Activated CD4-positive, alpha-beta memory T cell treated with anti-CD3 and anti-CD28 coated beads, Interleukin-2, amount 10 ng/mL, durations not matched to agents 7 days and 5 days (primary cell): Measurements from ENCODE around the gene VTI1A. TPM values are rescaled to one million over a fixed set of nuclear protein-coding genes. Genes with fewer than 3 reads are reported as not detected.

ENCODE experiments used
- CTCF ChIA-PET: fragments of 350-600 bp; sonication (Branson Sonifier 250); formaldehyde crosslinking; loops from one replicate; lab custom pipeline; 2021; ENCODE audit warnings: antibody characterized with exemption, inconsistent platforms; lab: Charles Lee
- POLR2A ChIA-PET: fragments of 350-600 bp; sonication (Branson Sonifier 250); formaldehyde crosslinking; loops from one replicate; lab custom pipeline; 2021; ENCODE audit warnings: antibody characterized with exemption; lab: Charles Lee
- DNase-seq: peaks from one replicate; pipeline ENCODE4 v3.0.0-alpha.2; 2020
- H3K27ac Mint-ChIP-seq: one replicate; pipeline ENCODE4 v1.8.0; 2021; ENCODE audit warnings: mild to moderate bottlenecking, mixed read lengths
- H3K27me3 Mint-ChIP-seq: one replicate; pipeline ENCODE4 v1.8.0; 2021; ENCODE audit warnings: mixed read lengths
- H3K36me3 Mint-ChIP-seq: one replicate; pipeline ENCODE4 v1.8.0; 2021; ENCODE audit warnings: low read depth, mixed read lengths
- H3K4me1 Mint-ChIP-seq: one replicate; pipeline ENCODE4 v1.8.0; 2021; ENCODE audit warnings: mixed read lengths
- H3K4me3 Mint-ChIP-seq: one replicate; pipeline ENCODE4 v1.8.0; 2021; ENCODE audit warnings: mild to moderate bottlenecking, mixed read lengths
- H3K9me3 Mint-ChIP-seq: one replicate; pipeline ENCODE4 v1.8.0; 2021; ENCODE audit warnings: mixed read lengths
- total RNA-seq, 2 experiments: library from RNA; stranded (reverse); gene quantifications; one replicate each; pipeline ENCODE4 v1.2.3, GENCODE V29; 2021

VTI1A gene
- total RNA-seq, 2 experiments from 2014 or later: 32.9 to 37.3 TPM

DNA sequence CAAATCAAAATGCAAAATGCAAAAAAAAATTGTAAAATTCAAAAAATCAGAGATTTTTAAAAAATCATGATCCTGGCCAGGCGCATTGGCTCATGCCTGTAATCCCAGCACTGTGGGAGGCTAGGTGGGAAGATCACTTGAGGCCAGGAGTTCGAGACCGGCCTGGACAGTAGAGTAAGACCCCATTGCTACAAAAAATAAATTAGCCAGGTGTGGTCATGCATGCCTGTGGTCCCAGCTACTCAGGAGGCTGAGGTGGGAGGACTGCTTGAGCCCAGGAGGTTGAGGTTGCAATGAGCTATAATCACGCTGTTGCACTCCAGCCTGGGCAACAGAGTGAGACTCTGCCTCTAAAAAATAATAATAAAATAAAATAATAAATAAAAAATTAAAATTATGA, 347.2 kb downstream of the VTI1A start:
- H3K27me3 Mint-ChIP-seq: no peaks in the 10 kb centered on the region
- DNase-seq: no peak
- H3K9me3 Mint-ChIP-seq: peaks cover 3% of the 10 kb centered on the region
- CTCF ChIA-PET: no interaction called here
- H3K4me3 Mint-ChIP-seq: no peak overlapping the region
- POLR2A ChIA-PET: no interaction called here
- H3K36me3 Mint-ChIP-seq: no peaks in the 10 kb centered on the region
- H3K4me1 Mint-ChIP-seq: no peaks in the 10 kb centered on the region
- H3K27ac Mint-ChIP-seq: no peak overlapping the region

DNA sequence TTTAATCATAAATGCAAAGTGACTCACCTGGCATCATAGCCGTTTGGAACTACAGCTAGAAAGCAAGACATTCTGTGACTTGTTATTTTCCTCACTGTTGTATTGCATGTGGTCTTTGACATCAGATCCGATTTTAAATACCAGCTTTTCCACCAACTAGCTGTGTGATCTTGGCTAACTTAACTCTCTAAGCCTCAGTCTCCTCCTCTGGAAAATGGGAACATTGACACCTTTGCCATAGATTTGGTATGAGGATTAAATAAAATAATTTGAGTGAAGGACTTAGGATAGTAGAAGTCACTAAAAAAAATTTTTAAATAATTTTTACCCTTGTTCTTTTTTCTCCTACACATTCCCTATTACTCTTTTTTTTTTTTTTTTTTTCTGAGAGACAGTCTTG, 348.1 kb downstream of the VTI1A start:
- CTCF ChIA-PET: no interaction called here
- no peaks in the 10 kb centered on the region for H3K36me3 Mint-ChIP-seq

DNA sequence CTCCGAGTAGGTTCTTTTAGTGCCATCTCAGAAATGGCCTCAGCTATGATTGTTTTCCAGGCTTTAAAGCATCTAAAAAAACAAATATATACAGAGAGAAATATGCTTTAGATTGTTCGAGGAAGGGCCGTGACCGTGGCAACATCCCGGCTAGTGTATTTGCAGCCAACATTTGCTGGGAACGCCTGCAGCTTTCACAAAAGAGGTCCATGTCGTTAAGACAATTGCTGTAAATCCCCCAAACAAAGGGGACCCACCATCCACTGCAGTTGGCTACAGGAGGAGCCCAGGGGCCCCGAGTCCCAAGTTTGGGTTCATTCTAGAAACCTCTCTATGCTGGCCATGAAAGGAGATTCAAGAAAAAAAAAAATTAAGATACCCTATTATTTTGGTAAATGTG, 350.2 kb downstream of the VTI1A start:
- H3K4me3 Mint-ChIP-seq: no peak overlapping the region
- CTCF ChIA-PET: no interaction called here
- no peaks in the 10 kb centered on the region for H3K4me1 Mint-ChIP-seq
- no peaks in the 10 kb centered on the region for H3K9me3 Mint-ChIP-seq
- H3K36me3 Mint-ChIP-seq: no peaks in the 10 kb centered on the region
- no peaks in the 10 kb centered on the region for H3K27me3 Mint-ChIP-seq
- no peak for DNase-seq
- POLR2A ChIA-PET: no interaction called here
- H3K27ac Mint-ChIP-seq: no peak overlapping the region

More for the DNA sequence above, 348.1 kb downstream of the VTI1A start:
- H3K27me3 Mint-ChIP-seq: no peaks in the 10 kb centered on the region
- POLR2A ChIA-PET: no interaction called here
- no peak overlapping the region for H3K27ac Mint-ChIP-seq
- DNase-seq: no peak
- no peaks in the 10 kb centered on the region for H3K9me3 Mint-ChIP-seq
- H3K4me3 Mint-ChIP-seq: no peak overlapping the region
- H3K4me1 Mint-ChIP-seq: no peaks in the 10 kb centered on the region

DNA sequence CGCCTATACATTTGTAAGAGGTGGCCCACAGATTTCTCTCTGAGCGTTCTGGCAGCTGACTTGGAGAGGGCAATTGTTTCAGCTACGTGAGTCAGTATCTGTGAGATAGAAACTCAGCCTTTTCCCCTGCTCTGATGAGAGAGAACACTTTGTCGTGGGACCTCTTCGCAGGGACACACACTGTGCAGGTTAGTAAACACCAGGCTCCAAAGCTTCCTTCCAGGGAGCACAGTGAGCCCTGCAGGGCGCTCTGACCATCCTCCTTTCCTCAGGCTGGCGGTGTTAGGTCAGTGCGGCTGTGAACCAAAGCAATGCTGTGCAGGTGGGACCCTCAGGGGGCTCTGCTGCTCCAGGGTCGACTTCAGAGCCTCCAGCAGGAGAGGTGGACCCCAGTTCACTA, 350.8 kb downstream of the VTI1A start:
- H3K36me3 Mint-ChIP-seq: no peaks in the 10 kb centered on the region
- no peaks in the 10 kb centered on the region for H3K27me3 Mint-ChIP-seq
- ChIA-PET CTCF (no interaction called here), POLR2A (no interaction called here)
- H3K4me1 Mint-ChIP-seq: no peaks in the 10 kb centered on the region
- DNase-seq: no peak
- no peak overlapping the region for H3K4me3 Mint-ChIP-seq
- no peaks in the 10 kb centered on the region for H3K9me3 Mint-ChIP-seq
- H3K27ac Mint-ChIP-seq: no peak overlapping the region

DNA sequence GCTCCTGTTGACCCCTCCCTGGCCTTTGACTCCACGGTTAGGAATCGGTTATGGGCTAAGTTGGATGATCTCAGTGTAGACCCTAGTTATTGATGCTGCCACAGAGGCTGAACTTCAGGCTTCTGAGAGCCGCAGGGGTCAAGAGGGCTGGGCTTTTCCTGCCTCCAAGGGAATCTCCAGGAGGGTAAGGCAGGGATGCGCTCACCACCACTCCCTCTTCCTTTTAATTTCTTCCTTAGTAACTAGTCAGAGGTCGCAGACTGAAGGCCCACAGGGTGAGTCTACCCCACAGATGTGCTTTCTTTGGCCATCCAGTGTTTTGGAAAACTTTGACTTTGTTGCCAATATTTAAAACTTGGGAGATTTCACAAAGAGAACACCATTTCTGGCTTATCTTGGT, 352.0 kb downstream of the VTI1A start:
- Mint-ChIP-seq H3K27ac (no peak overlapping the region), H3K4me1 (no peaks in the 10 kb centered on the region), H3K4me3 (no peak overlapping the region), H3K36me3 (no peaks in the 10 kb centered on the region), H3K27me3 (no peaks in the 10 kb centered on the region), H3K9me3 (no peaks in the 10 kb centered on the region)
- no peak for DNase-seq
- ChIA-PET CTCF (no interaction called here), POLR2A (no interaction called here)

DNA sequence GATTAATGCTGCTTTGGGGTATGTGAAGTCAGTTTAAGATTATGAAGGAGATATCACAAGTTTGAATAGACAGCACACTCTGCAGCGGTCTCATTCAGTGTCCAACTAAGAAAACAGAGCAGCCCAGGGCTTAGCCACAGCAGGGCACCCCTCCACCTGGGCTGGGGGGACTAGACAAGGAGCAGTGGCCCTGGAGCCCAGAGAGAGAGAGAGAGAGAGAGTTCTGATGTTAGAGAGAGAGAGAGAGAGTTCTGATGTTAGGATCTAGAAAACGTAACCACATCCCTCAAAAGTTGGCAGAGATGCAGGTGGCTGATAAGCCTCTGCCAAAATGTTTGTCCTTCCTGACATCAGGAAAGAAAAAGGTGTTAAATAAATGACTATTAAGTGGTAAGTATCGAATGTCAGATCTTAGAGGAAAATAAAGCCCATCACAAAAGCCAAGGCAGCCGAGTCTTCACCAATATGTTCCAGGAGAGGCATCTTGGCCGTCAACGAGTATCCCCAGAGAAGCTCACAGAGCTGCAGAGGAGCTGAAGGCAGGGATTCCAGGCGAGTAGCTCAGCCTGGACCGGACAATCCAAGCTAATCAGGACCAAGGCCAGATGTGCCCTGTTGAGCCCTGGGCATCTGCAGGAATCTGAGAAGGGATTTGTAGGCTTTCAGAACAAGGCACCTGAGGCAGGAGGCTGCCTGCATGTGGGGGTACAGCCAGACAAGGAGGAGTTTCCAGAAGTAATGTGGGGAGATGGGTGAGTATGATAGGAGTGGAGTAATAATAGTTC, 352.9 kb downstream of the VTI1A start:
- ChIA-PET POLR2A (no interaction called here), CTCF (no interaction called here)
- Mint-ChIP-seq H3K4me3 (no peak overlapping the region), H3K27me3 (no peaks in the 10 kb centered on the region), H3K9me3 (no peaks in the 10 kb centered on the region), H3K36me3 (no peaks in the 10 kb centered on the region), H3K27ac (no peak overlapping the region), H3K4me1 (no peaks in the 10 kb centered on the region)
- no peak for DNase-seq

DNA sequence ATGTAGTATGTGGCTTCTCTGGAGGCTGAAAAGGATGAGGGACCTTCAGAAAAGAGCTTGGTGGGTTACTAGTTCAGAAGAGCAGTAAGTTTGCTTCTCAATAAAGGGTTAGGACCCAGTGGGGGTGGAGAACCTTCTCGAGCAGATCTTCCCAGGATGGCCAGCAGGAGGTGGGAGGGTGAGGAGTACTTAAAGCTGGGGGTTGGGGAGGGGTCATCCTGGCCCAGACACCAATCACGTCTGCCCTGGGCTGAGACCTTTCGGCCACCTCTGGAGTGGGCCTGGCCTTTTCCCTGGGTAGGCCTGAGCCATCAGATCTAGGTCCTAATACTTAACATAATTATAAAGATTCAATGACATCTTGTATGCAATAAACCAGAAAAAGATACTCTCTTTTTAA, 354.0 kb downstream of the VTI1A start:
- H3K27me3 Mint-ChIP-seq: no peaks in the 10 kb centered on the region
- no peak overlapping the region for H3K27ac Mint-ChIP-seq
- DNase-seq: no peak
- H3K4me1 Mint-ChIP-seq: no peaks in the 10 kb centered on the region
- ChIA-PET POLR2A (no interaction called here), CTCF (no interaction called here)
- H3K4me3 Mint-ChIP-seq: no peak overlapping the region
- H3K36me3 Mint-ChIP-seq: no peaks in the 10 kb centered on the region
- H3K9me3 Mint-ChIP-seq: no peaks in the 10 kb centered on the region

DNA sequence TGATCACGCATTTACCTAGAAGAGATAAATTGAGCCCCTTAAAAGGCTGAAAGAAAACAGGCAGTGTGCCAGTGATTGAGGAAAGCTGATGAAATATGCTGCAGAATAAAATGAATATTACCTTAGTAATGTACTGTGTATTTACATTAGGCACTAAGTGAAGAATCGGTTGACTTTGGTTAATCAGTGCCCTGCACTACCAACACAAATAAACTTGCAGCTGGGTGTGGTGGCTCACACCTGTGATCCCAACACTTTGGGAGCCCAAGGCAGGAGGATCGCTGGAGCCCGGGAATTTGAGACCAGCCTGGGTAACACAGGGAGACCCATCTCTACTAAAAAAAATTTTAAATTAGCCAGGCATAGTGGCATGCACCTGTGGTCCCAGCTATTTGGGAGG, 354.7 kb downstream of the VTI1A start:
- Mint-ChIP-seq H3K27me3 (no peaks in the 10 kb centered on the region), H3K27ac (no peak overlapping the region), H3K9me3 (no peaks in the 10 kb centered on the region), H3K36me3 (no peaks in the 10 kb centered on the region), H3K4me3 (no peak overlapping the region), H3K4me1 (no peaks in the 10 kb centered on the region)
- DNase-seq: no peak
- POLR2A ChIA-PET: no interaction called here
- CTCF ChIA-PET: no interaction called here

DNA sequence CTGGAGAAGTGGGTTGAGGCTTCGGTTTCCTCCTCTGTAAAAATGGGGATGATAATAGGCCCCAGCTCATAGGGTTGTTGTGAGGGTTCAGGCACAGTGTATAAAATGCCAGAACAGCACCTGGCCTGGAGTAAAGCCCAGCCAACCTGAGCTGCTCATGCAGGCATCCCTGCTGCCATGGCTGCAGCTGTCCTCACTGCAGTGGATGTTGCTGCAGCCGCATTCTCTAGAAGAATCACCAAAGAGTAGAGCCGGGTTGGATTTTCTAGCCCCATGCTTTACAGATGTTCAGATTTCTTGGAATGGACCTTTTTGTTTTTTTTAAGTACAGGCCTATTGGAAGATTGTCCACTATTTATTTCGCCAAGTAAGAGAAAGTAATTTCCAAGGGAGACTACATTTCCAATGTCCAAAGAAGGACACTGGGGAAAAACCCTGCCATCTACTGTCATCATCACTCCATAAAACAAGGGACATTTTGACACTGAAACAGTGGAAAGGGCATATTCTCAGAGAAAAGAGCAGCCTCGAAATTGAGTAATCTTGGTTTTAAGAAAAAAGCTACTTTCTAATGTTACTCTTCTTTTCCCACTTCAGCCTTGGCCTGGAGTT, 355.5 kb downstream of the VTI1A start:
- no peaks in the 10 kb centered on the region for H3K4me1 Mint-ChIP-seq
- H3K27me3 Mint-ChIP-seq: no peaks in the 10 kb centered on the region
- H3K27ac Mint-ChIP-seq: no peak overlapping the region
- ChIA-PET CTCF (no interaction called here), POLR2A (no interaction called here)
- no peaks in the 10 kb centered on the region for H3K36me3 Mint-ChIP-seq
- DNase-seq: no peak
- no peaks in the 10 kb centered on the region for H3K9me3 Mint-ChIP-seq
- no peak overlapping the region for H3K4me3 Mint-ChIP-seq

DNA sequence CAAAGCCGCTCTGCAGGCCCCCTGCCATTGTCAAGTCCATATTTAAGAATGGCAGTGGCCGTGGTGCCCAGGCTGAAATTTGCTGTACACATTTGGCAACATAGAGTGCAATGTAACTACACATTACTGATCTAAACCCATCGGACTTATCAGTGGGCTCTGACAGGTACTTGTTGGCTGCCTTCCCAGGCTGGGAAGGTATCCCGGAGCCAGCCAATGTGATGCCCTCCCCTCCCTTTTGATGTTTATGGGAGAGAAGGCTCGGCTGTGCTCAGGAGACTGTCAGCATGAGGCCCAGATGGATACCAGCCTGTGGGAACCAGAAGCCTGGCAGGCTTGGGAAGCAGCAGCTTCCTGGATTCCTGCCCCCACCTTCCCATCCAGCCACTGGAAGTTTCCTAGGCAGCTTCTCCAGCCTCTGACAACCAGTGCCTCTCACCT, 357.0 kb downstream of the VTI1A start:
- no peak overlapping the region for H3K4me3 Mint-ChIP-seq
- CTCF ChIA-PET: no interaction called here
- no peaks in the 10 kb centered on the region for H3K27me3 Mint-ChIP-seq
- no peak overlapping the region for H3K27ac Mint-ChIP-seq
- no peaks in the 10 kb centered on the region for H3K36me3 Mint-ChIP-seq
- POLR2A ChIA-PET: no interaction called here
- no peak for DNase-seq
- no peaks in the 10 kb centered on the region for H3K4me1 Mint-ChIP-seq
- no peaks in the 10 kb centered on the region for H3K9me3 Mint-ChIP-seq

DNA sequence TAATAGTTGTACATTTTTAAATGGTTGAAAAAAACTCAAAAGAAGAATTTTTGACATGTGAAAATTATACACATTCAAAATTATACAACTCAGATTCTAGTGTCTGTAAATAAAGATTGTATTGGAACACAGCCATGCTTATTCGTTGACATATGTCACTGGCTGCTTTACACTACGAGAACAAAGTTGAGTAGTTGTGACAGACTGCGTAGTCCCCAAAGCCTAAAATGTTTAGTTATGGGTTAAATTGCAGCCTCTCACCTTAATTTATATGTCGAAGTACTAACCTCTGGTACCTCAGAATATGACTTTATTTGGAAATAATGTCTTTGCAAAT, 358.2 kb downstream of the VTI1A start:
- peaks cover 3% of the 10 kb centered on the region for H3K36me3 Mint-ChIP-seq
- H3K9me3 Mint-ChIP-seq: no peaks in the 10 kb centered on the region
- H3K4me3 Mint-ChIP-seq: no peak overlapping the region
- H3K27ac Mint-ChIP-seq: no peak overlapping the region
- POLR2A ChIA-PET: no interaction called here
- no peaks in the 10 kb centered on the region for H3K4me1 Mint-ChIP-seq
- CTCF ChIA-PET: no interaction called here
- no peaks in the 10 kb centered on the region for H3K27me3 Mint-ChIP-seq
- DNase-seq: no peak

DNA sequence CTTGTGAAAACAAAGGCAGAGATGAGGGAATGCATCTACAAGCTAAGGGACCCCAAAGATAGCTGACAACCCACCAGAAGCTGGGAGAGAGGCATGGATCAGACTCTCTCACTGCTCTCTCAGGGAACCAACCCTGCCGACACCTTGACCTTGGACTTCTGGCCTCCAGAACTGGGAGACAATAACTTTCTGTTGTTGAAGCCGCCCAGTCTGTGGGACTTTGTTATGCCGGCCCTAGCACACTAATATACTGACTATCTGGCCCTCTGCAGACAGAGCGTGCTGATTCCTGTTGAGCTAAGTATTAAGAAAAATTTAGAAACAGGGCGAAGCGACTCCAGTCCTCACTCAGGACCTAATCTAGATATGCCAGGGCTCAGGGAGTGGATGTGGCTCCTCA, 358.7 kb downstream of the VTI1A start:
- CTCF ChIA-PET: no interaction called here
- Mint-ChIP-seq H3K4me1 (no peaks in the 10 kb centered on the region), H3K27ac (no peak overlapping the region), H3K9me3 (no peaks in the 10 kb centered on the region), H3K27me3 (no peaks in the 10 kb centered on the region), H3K4me3 (no peak overlapping the region), H3K36me3 (peaks cover 3% of the 10 kb centered on the region)
- POLR2A ChIA-PET: no interaction called here
- DNase-seq: no peak

DNA sequence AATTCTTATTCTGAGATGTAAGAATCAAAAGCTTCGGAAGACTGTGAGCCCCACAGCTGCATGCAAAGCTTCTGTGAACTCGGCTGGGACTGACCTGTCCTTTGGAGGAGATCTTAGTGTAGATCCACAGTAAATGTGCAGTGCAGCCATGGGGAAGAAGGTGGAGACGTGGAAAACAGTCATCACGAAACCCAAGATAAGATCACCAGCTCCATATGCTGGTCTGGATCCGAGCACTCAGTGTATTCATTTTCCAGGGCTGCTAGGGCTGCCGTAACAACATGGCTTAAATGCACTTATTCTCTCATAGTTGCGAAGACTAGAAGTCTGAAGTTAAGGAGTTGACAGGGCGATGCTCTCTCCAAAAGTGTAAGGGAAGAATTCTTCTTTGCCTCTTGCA, 360.0 kb downstream of the VTI1A start:
- Mint-ChIP-seq H3K27ac (no peak overlapping the region), H3K4me1 (no peaks in the 10 kb centered on the region), H3K9me3 (no peaks in the 10 kb centered on the region), H3K27me3 (no peaks in the 10 kb centered on the region), H3K36me3 (peaks cover 3% of the 10 kb centered on the region), H3K4me3 (no peak overlapping the region)
- DNase-seq: no peak
- CTCF ChIA-PET: no interaction called here
- POLR2A ChIA-PET: no interaction called here

DNA sequence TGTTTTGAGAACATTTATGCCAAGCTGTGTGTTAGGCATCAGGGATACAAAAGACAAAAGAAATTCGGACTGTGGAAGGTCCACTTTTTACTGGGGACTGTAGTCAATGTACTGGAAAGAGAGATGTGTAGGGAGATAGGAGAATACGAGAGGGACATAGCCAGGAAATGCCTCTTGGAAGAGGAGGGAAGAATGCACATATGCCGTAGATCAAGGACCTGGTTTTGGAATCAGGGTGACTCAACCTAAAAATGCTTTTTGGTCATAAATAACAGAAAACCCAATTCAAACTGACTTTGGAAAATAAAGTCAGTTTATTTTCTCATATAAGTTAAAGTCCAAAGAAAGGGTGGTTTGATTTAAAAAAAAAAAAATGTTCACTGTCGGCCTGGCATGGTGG, 362.7 kb downstream of the VTI1A start:
- Mint-ChIP-seq H3K27ac (no peak overlapping the region), H3K9me3 (no peaks in the 10 kb centered on the region), H3K27me3 (no peaks in the 10 kb centered on the region), H3K4me3 (no peak overlapping the region), H3K4me1 (peaks cover 22% of the 10 kb centered on the region), H3K36me3 (peaks cover 7% of the 10 kb centered on the region)
- ChIA-PET CTCF (no interaction called here), POLR2A (no interaction called here)
- DNase-seq: no peak
